ENCODE data around the gene DHPS. TPM values are rescaled to one million over a fixed set of nuclear protein-coding genes. Genes with fewer than 3 reads are reported as not detected.

Gene DHPS
- total and polyA plus RNA-seq, 9 donors = 63.7 to 147 (median 89.7) TPM

- Histone ChIP-seq H3K4me3 (no peak overlapping the region), H3K27ac (no peak overlapping the region), H3K36me3 (no peaks in the 10 kb centered on the region), H3K27me3 (no peaks in the 10 kb centered on the region), H3K9me3 (no peaks in the 10 kb centered on the region), H3K4me1 (ENCODE audit: insufficient read depth) (peaks cover 5% of the 10 kb centered on the region)
- intact Hi-C loops (cut with DNase I) = no loop called here
- DNase-seq = no peak
- TF ChIP-seq EP300 (IDR thresholded peaks at IDR 0.05) = no peak
- no peak for TF ChIP-seq CTCF (IDR thresholded peaks at IDR 0.05)
- TF ChIP-seq POLR2A (IDR thresholded peaks at IDR 0.05) = no peak
- WGBS, 3 donors = 76 to 87% (median 76%) methylated on average over 13 of the region's 13 CpGs
These were observed 45.0 kb downstream of the DHPS start for GRCh38 chr19:12636631-12637030.

- TF ChIP-seq CTCF (IDR thresholded peaks at IDR 0.05) (no peak), EP300 (IDR thresholded peaks at IDR 0.05) (no peak), POLR2A (IDR thresholded peaks at IDR 0.05) (no peak)
- Histone ChIP-seq H3K4me1 (ENCODE audit: insufficient read depth) (no peaks in the 10 kb centered on the region), H3K4me3 (no peak overlapping the region), H3K9me3 (peaks cover 0 to 11% of the 10 kb centered on the region in 2 donors), H3K27ac (no peak overlapping the region), H3K36me3 (no peaks in the 10 kb centered on the region), H3K27me3 (no peaks in the 10 kb centered on the region)
- intact Hi-C loops (cut with DNase I) = no loop called here
- WGBS, 3 donors = 94 to 96% (median 95%) methylated on average over 7 of the region's 7 CpGs
- DNase-seq = no peak
These were observed 52.5 kb downstream of the DHPS start for GRCh38 chr19:12629215-12629614.

GRCh38 chr19:12628040-12629022, 53.3 kb downstream of the DHPS start:
- Histone ChIP-seq H3K4me3 (no peak overlapping the region), H3K36me3 (no peaks in the 10 kb centered on the region), H3K27ac (no peak overlapping the region), H3K4me1 (ENCODE audit: insufficient read depth) (no peaks in the 10 kb centered on the region), H3K9me3 (peaks cover 0 to 11% of the 10 kb centered on the region in 2 donors), H3K27me3 (no peaks in the 10 kb centered on the region)
- intact Hi-C loops (cut with DNase I) = no loop called here
- no peak for DNase-seq
- WGBS, 3 donors = 92 to 94% (median 93%) methylated on average over 17 of the region's 17 CpGs
- TF ChIP-seq CTCF (IDR thresholded peaks at IDR 0.05) = no peak
- no peak for TF ChIP-seq POLR2A (IDR thresholded peaks at IDR 0.05)
- TF ChIP-seq EP300 (IDR thresholded peaks at IDR 0.05) = no peak

- Histone ChIP-seq H3K36me3 (no peaks in the 10 kb centered on the region), H3K27me3 (no peaks in the 10 kb centered on the region), H3K27ac (no peak overlapping the region), H3K4me3 (no peak overlapping the region), H3K4me1 (ENCODE audit: insufficient read depth) (no peaks in the 10 kb centered on the region), H3K9me3 (peaks cover 0 to 11% of the 10 kb centered on the region in 2 donors)
- intact Hi-C loops (cut with DNase I) = no loop called here
- DNase-seq = no peak
- 84 to 96% (median 96%) methylated on average over 8 of the region's 8 CpGs for WGBS, 3 donors
- TF ChIP-seq POLR2A (IDR thresholded peaks at IDR 0.05) (no peak), EP300 (IDR thresholded peaks at IDR 0.05) (no peak), CTCF (IDR thresholded peaks at IDR 0.05) (no peak)
These were observed 54.7 kb downstream of the DHPS start for GRCh38 chr19:12626958-12627357.

Small RNA genes lying within 50 kb of the gene (small RNA-seq; reads per million reads assigned to genes)
- gene SNORD41 = 38.4 reads per million, percentile 89 among the genes with 10 or more reads in this experiment

Other genes with a start within 250 kb of the DHPS start
- 1 to 10 TPM; 2.1 to 5.7 (median 4.4) TPM for gene ZNF443, start 240.9 kb downstream of the DHPS start, total RNA-seq
- 1 to 10 TPM; 2.7 to 3.3 TPM for gene ZNF443, start 240.9 kb downstream of the DHPS start, polyA plus RNA-seq
- 1 to 10 TPM; 3.9 to 9.7 (median 7.6) TPM for gene ZNF709, start 197.1 kb downstream of the DHPS start, total RNA-seq
- 1 to 10 TPM; 2.5 to 3.0 TPM for gene ZNF709, start 197.1 kb downstream of the DHPS start, polyA plus RNA-seq
- gene ZNF564, start 130.4 kb downstream of the DHPS start, total RNA-seq = 10 to 100 TPM in 6 of 7 donors, 1 to 10 TPM in 1; 7.9 to 23.2 (median 16.6) TPM
- 1 to 10 TPM; 7.2 to 8.8 TPM for gene ZNF564, start 130.4 kb downstream of the DHPS start, polyA plus RNA-seq
- gene ZNF490, start 71.1 kb downstream of the DHPS start, total RNA-seq = 10 to 100 TPM in 1 of 7 donors, 1 to 10 TPM in 6; 5.3 to 12.5 (median 7.2) TPM
- gene ZNF490, start 71.1 kb downstream of the DHPS start, polyA plus RNA-seq = 1 to 10 TPM in 1 of 2 donors, under 1 TPM in 1; 0.98 to 3.7 TPM
- 10 to 100 TPM; 16.4 to 44.3 (median 35.2) TPM for gene ZNF791, start 71.0 kb downstream of the DHPS start, total RNA-seq
- 10 to 100 TPM; 13.6 to 21.7 TPM for gene ZNF791, start 71.0 kb downstream of the DHPS start, polyA plus RNA-seq
- 10 to 100 TPM; 17.8 to 63.7 (median 49.8) TPM for gene MAN2B1, start 15.1 kb downstream of the DHPS start, total RNA-seq
- 10 to 100 TPM; 23.5 to 35.0 TPM for gene MAN2B1, start 15.1 kb downstream of the DHPS start, polyA plus RNA-seq
- gene WDR83, start 15.1 kb downstream of the DHPS start, total RNA-seq = 10 to 100 TPM; 10.5 to 15.1 (median 11.9) TPM
- gene WDR83, start 15.1 kb downstream of the DHPS start, polyA plus RNA-seq = 10 to 100 TPM in 1 of 2 donors, 1 to 10 TPM in 1; 2.8 to 16.3 TPM
- not detected for gene GNG14, start 6.1 kb upstream of the DHPS start, total RNA-seq
- gene GNG14, start 6.1 kb upstream of the DHPS start, polyA plus RNA-seq = not detected
- 10 to 100 TPM in 1 of 7 donors, 1 to 10 TPM in 6; 3.5 to 14.8 (median 5.2) TPM for gene FBXW9, start 14.8 kb upstream of the DHPS start, total RNA-seq
- 1 to 10 TPM in 1 of 2 donors, under 1 TPM in 1; 0.37 to 6.8 TPM for gene FBXW9, start 14.8 kb upstream of the DHPS start, polyA plus RNA-seq
- gene TNPO2, start 42.1 kb upstream of the DHPS start, total RNA-seq = 100 to 1,000 TPM in 2 of 7 donors, 10 to 100 TPM in 5; 42.1 to 109 (median 89.9) TPM
- gene TNPO2, start 42.1 kb upstream of the DHPS start, polyA plus RNA-seq = 10 to 100 TPM; 41.5 to 51.6 TPM
- gene TRIR, start 52.8 kb upstream of the DHPS start, total RNA-seq = 100 to 1,000 TPM; 134 to 476 (median 186) TPM
- 100 to 1,000 TPM; 243 to 288 TPM for gene TRIR, start 52.8 kb upstream of the DHPS start, polyA plus RNA-seq
- gene GET3, start 55.6 kb upstream of the DHPS start, total RNA-seq = 10 to 100 TPM; 26.2 to 59.0 (median 47.7) TPM
- gene GET3, start 55.6 kb upstream of the DHPS start, polyA plus RNA-seq = 10 to 100 TPM; 42.6 to 68.1 TPM
- gene BEST2, start 69.9 kb upstream of the DHPS start, total RNA-seq = not detected
- gene BEST2, start 69.9 kb upstream of the DHPS start, polyA plus RNA-seq = not detected
- gene HOOK2, start 93.7 kb upstream of the DHPS start, total RNA-seq = 10 to 100 TPM; 24.9 to 52.2 (median 27.9) TPM
- gene HOOK2, start 93.7 kb upstream of the DHPS start, polyA plus RNA-seq = 10 to 100 TPM; 12.2 to 23.5 TPM
- 1,000 to 10,000 TPM in 2 of 7 donors, 100 to 1,000 TPM in 5; 154 to 3,039 (median 413) TPM for gene JUNB, start 109.6 kb upstream of the DHPS start, total RNA-seq
- 100 to 1,000 TPM in 1 of 2 donors, 1 to 10 TPM in 1; 6.8 to 570 TPM for gene JUNB, start 109.6 kb upstream of the DHPS start, polyA plus RNA-seq
- 100 to 1,000 TPM; 191 to 321 (median 263) TPM for gene PRDX2, start 119.9 kb upstream of the DHPS start, total RNA-seq
- gene PRDX2, start 119.9 kb upstream of the DHPS start, polyA plus RNA-seq = 100 to 1,000 TPM in 1 of 2 donors, 10 to 100 TPM in 1; 98.3 to 237 TPM
- gene THSD8, start 120.2 kb upstream of the DHPS start, total RNA-seq = 1 to 10 TPM in 5 of 7 donors, under 1 TPM in 1, not detected in 1; 0.71 to 5.4 (median 2.6) TPM
- gene THSD8, start 120.2 kb upstream of the DHPS start, polyA plus RNA-seq = 1 to 10 TPM; 1.4 to 7.2 TPM
- 10 to 100 TPM in 1 of 7 donors, 1 to 10 TPM in 6; 1.2 to 12.2 (median 7.7) TPM for gene RNASEH2A, start 124.7 kb upstream of the DHPS start, total RNA-seq
- gene RNASEH2A, start 124.7 kb upstream of the DHPS start, polyA plus RNA-seq = 1 to 10 TPM; 1.6 to 8.0 TPM
- not detected for gene RTBDN, start 152.7 kb upstream of the DHPS start, total RNA-seq
- not detected for gene RTBDN, start 152.7 kb upstream of the DHPS start, polyA plus RNA-seq
- gene MAST1, start 156.6 kb upstream of the DHPS start, total RNA-seq = 1 to 10 TPM in 4 of 7 donors, under 1 TPM in 3; 0.25 to 1.4 (median 1.1) TPM
- gene MAST1, start 156.6 kb upstream of the DHPS start, polyA plus RNA-seq = 1 to 10 TPM in 1 of 2 donors, under 1 TPM in 1; 0.40 to 2.4 TPM
- 10 to 100 TPM; 20.9 to 35.8 (median 26.5) TPM for gene DNASE2, start 199.6 kb upstream of the DHPS start, total RNA-seq
- 10 to 100 TPM; 43.1 to 54.2 TPM for gene DNASE2, start 199.6 kb upstream of the DHPS start, polyA plus RNA-seq
- under 1 TPM in 1 of 7 donors, not detected in 6; 0.13 TPM for gene KLF1, start 205.3 kb upstream of the DHPS start, total RNA-seq
- gene KLF1, start 205.3 kb upstream of the DHPS start, polyA plus RNA-seq = not detected
- gene GCDH, start 209.3 kb upstream of the DHPS start, total RNA-seq = 10 to 100 TPM; 17.7 to 36.3 (median 28.4) TPM
- 10 to 100 TPM; 11.9 to 35.3 TPM for gene GCDH, start 209.3 kb upstream of the DHPS start, polyA plus RNA-seq
- gene SYCE2, start 237.4 kb upstream of the DHPS start, total RNA-seq = 1 to 10 TPM in 1 of 7 donors, under 1 TPM in 4, not detected in 2; 0.23 to 1.6 (median 0.56) TPM
- gene SYCE2, start 237.4 kb upstream of the DHPS start, polyA plus RNA-seq = under 1 TPM; 0.17 to 0.20 TPM